Astrocyte of the spinal cord (primary cell): ENCODE measurements around the gene SNX9.

Experiments used
- DNase-seq: peaks from one replicate; pipeline ENCODE4 v3.0.0; 2011; ENCODE audit warnings: low read depth, low spot score
- H3K4me3 ChIP-seq: 2 replicates; pipeline ENCODE4 v1.5.1; 2011; ENCODE audit warnings: low read depth, mild to moderate bottlenecking, low read length, moderate library complexity
- CTCF ChIP-seq: IDR thresholded peaks from 2 replicates; pipeline ENCODE4 v1.5.1; 2012; ENCODE audit warnings: low read depth, mild to moderate bottlenecking, low read length, inconsistent platforms
- in situ Hi-C: cut with HindIII; loops from 2 replicates; pipeline ENCODE4 v1.10.0; 2017; ENCODE audit warnings: low sequenced_read_pairs

Gene SNX9

GRCh38 chr6:157959451-157960227 is 136.6 kb downstream of the SNX9 start:
- DNase-seq: no peak
- TF ChIP-seq CTCF: no peak
- in situ Hi-C loops: no loop called here
- H3K4me3 ChIP-seq: no peak overlapping the region

- no peak for DNase-seq
- in situ Hi-C loops: no loop called here
- no peak overlapping the region for H3K4me3 ChIP-seq
- TF ChIP-seq CTCF: no peak
Measured at GRCh38 chr6:157961153-157961831, 138.2 kb downstream of the SNX9 start.

GRCh38 chr6:157961832-157962575 is 139.0 kb downstream of the SNX9 start:
- TF ChIP-seq CTCF: no peak
- DNase-seq: no peak
- H3K4me3 ChIP-seq: no peak overlapping the region
- in situ Hi-C loops: no loop called here

GRCh38 chr6:157962601-157963302 is 139.7 kb downstream of the SNX9 start:
- in situ Hi-C loops: no loop called here
- no peak overlapping the region for H3K4me3 ChIP-seq
- no peak for TF ChIP-seq CTCF
- peak; percentile 62 for DNase-seq

- in situ Hi-C loops: no loop called here
- no peak for DNase-seq
- TF ChIP-seq CTCF: no peak
- no peak overlapping the region for H3K4me3 ChIP-seq
Measured at GRCh38 chr6:157964100-157964499, 141.1 kb downstream of the SNX9 start.

GRCh38 chr6:157965387-157965786 is 142.3 kb downstream of the SNX9 start:
- no peak for DNase-seq
- in situ Hi-C loops: no loop called here

More at GRCh38 chr6:157965387-157965786, 142.3 kb downstream of the SNX9 start:
- TF ChIP-seq CTCF: no peak
- H3K4me3 ChIP-seq: no peak overlapping the region
